HepG2 (cell line): ENCODE measurements around the gene MACROD2. TPM values are rescaled to one million over a fixed set of nuclear protein-coding genes. Genes with fewer than 3 reads are reported as not detected.

ENCODE experiments used
- ATRX ChIP-seq: sonication (generic); formaldehyde crosslinking; IDR thresholded peaks from 2 replicates; pipeline ENCODE4 v1.4.0; 2020; ENCODE audit warnings: missing genetic modification reagents, borderline replicate concordance
- CEBPG ChIP-seq: IDR thresholded peaks from 2 replicates; pipeline ENCODE4 v1.6.1; 2016
- FOXA3 ChIP-seq: IDR thresholded peaks from 2 replicates; pipeline ENCODE4 v1.6.1; 2016; ENCODE audit warnings: missing genetic modification reagents, missing compliant biosample characterization
- FOXM1 ChIP-seq: sonication (generic); formaldehyde crosslinking; IDR thresholded peaks from 2 replicates; pipeline ENCODE4 v1.5.0; 2020; ENCODE audit warnings: missing genetic modification reagents
- FOXP4 ChIP-seq: sonication (generic); formaldehyde crosslinking; IDR thresholded peaks from 2 replicates; pipeline ENCODE4 v1.4.0; 2020; ENCODE audit warnings: missing genetic modification reagents
- JARID2 ChIP-seq: sonication (generic); formaldehyde crosslinking; IDR thresholded peaks from 2 replicates; pipeline ENCODE4 v1.8.1; 2023; ENCODE audit warnings: missing genetic modification reagents, inconsistent platforms; ENCODE audit not compliant: insufficient replicate concordance
- MAZ ChIP-seq, 2 experiments: sonication (generic) in 1 of 2; formaldehyde crosslinking in 1 of 2; IDR thresholded peaks; 2 replicates each; pipeline versions ENCODE4 v1.5.0 to v1.6.1; 2012 to 2020; ENCODE audit warnings: low read depth in 2 of 2, mild to moderate bottlenecking in 2 of 2, borderline replicate concordance in 1 of 2, improper control_type of control experiment in 1 of 2, low read length in 1 of 2, missing genetic modification reagents in 1 of 2, moderate library complexity in 1 of 2
- MXI1 ChIP-seq: IDR thresholded peaks from 3 replicates; pipeline ENCODE4 v1.6.1; 2012; ENCODE audit warnings: low read depth, low read length, inconsistent platforms, borderline replicate concordance
- NFIB ChIP-seq: sonication (generic); formaldehyde crosslinking; IDR thresholded peaks from 2 replicates; pipeline ENCODE4 v1.9.0; 2021; ENCODE audit warnings: missing genetic modification reagents, mild to moderate bottlenecking, borderline replicate concordance
- PHF21A ChIP-seq: sonication (generic); formaldehyde crosslinking; IDR thresholded peaks from 2 replicates; pipeline ENCODE4 v1.5.0; 2020; ENCODE audit warnings: mild to moderate bottlenecking, missing genetic modification reagents
- PHF8 ChIP-seq: sonication (generic); formaldehyde crosslinking; IDR thresholded peaks from 2 replicates; pipeline ENCODE4 v1.5.0; 2020; ENCODE audit warnings: missing genetic modification reagents
- PITX1 ChIP-seq: sonication (generic); formaldehyde crosslinking; IDR thresholded peaks from 2 replicates; pipeline ENCODE4 v1.5.1; 2020; ENCODE audit warnings: mild to moderate bottlenecking, missing genetic modification reagents
- SNRNP70 ChIP-seq: fragments of 200-400 bp; formaldehyde crosslinking; IDR thresholded peaks from 2 replicates; pipeline ENCODE4 v1.6.1; 2017; ENCODE audit warnings: mild to moderate bottlenecking, low read depth, low read length, moderate library complexity
- THAP11 ChIP-seq: IDR thresholded peaks from 2 replicates; pipeline ENCODE4 v1.6.1; 2016; ENCODE audit warnings: missing biosample characterization, missing genetic modification reagents
- TRIM24 ChIP-seq: sonication (generic); formaldehyde crosslinking; IDR thresholded peaks from 2 replicates; pipeline ENCODE4 v1.8.0; 2022; ENCODE audit warnings: mild to moderate bottlenecking, missing genetic modification reagents
- ZBTB8A ChIP-seq: sonication (generic); formaldehyde crosslinking; IDR thresholded peaks from 2 replicates; pipeline ENCODE4 v1.4.0; 2020; ENCODE audit warnings: mild to moderate bottlenecking, low read depth, missing genetic modification reagents, borderline replicate concordance
- ZC3H4 ChIP-seq: sonication (generic); formaldehyde crosslinking; IDR thresholded peaks from 2 replicates; pipeline ENCODE4 v1.4.0; 2020; ENCODE audit warnings: missing genetic modification reagents, borderline replicate concordance
- ZFP41 ChIP-seq: sonication (generic); formaldehyde crosslinking; IDR thresholded peaks from 2 replicates; pipeline ENCODE4 v1.4.0; 2020; ENCODE audit warnings: mild to moderate bottlenecking, missing genetic modification reagents, borderline replicate concordance
- ZNF224 ChIP-seq: sonication (generic); formaldehyde crosslinking; IDR thresholded peaks from 2 replicates; pipeline ENCODE4 v1.5.0; 2020; ENCODE audit warnings: mild to moderate bottlenecking, missing genetic modification reagents
- ZNF232 ChIP-seq: sonication (generic); formaldehyde crosslinking; IDR thresholded peaks from 2 replicates; pipeline ENCODE4 v1.4.0; 2020; ENCODE audit warnings: missing genetic modification reagents, borderline replicate concordance
- ZNF383 ChIP-seq: sonication (generic); formaldehyde crosslinking; IDR thresholded peaks from 2 replicates; pipeline ENCODE4 v1.4.0; 2020; ENCODE audit warnings: missing genetic modification reagents, mild to moderate bottlenecking, borderline replicate concordance
- ZNF629 ChIP-seq: sonication (generic); formaldehyde crosslinking; conservative IDR thresholded peaks from 2 replicates; pipeline ENCODE4 v1.5.0; 2020; ENCODE audit warnings: missing genetic modification reagents
- ZNF784 ChIP-seq: sonication (generic); formaldehyde crosslinking; IDR thresholded peaks from 2 replicates; pipeline ENCODE4 v1.5.1; 2020; ENCODE audit warnings: missing genetic modification reagents, mild to moderate bottlenecking, borderline replicate concordance
- ZSCAN21 ChIP-seq: sonication (generic); formaldehyde crosslinking; IDR thresholded peaks from 2 replicates; pipeline ENCODE4 v1.8.0; 2022; ENCODE audit warnings: mild to moderate bottlenecking, missing genetic modification reagents, moderate library complexity, borderline replicate concordance
- polyA plus RNA-seq, 8 experiments: library from polyadenylated mRNA; depleted of rRNA in 3 of 8; stranded (reverse) in 7 of 8; unstranded in 1 of 8; fragments of >200 nt; fragmentation: Illumina TruSeq in 4 of 8; extraction: Trizol in 4 of 8; gene quantifications; 2 replicates each; pipeline versions ENCODE4 v1.2.1 to v1.2.3, GENCODE V29; 2011 to 2016; ENCODE audit warnings: low read depth in 4 of 8, missing spikeins in 1 of 8, mixed read lengths in 1 of 8; ENCODE audit not compliant: insufficient read depth in 1 of 8
- total RNA-seq, 5 experiments: library from RNA; depleted of rRNA; stranded (reverse); fragments of >200 nt; fragmentation: Illumina TruSeq; extraction: Trizol; gene quantifications; 2 replicates each; pipeline ENCODE4 v1.2.3, GENCODE V29; 2016; ENCODE audit warnings: low read depth in 1 of 5
- TF ChIP-seq, protein P1 (sequence below): sonication (generic); formaldehyde crosslinking; IDR thresholded peaks from 2 replicates; pipeline ENCODE4 v1.4.0; 2020; ENCODE audit warnings: missing genetic modification reagents

The MACROD2 gene
- total and polyA plus RNA-seq, 2 of the 13 experiments (the other 11 are each of a cell fraction or from before 2014, with no cell fraction given): 0.13 to 0.51 TPM

DNA sequence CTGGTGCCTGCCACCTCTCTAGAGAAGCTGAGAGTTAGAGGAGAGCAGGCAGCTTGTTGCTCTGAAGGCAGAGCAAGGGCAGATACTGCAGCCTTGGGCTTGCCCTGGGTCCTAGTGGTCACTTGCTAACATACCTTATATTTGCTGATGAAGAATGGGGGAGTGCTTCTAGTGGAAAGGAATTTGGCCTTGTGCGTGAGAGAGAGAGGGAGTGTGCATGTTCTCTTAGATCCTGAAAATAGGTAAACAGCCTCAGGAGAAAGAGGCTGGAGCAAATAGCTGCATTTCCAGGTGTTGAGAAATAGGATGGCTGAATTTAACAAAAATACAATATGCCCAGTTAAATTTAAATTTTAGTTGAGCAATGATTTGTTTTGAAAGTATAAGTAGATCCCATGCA is 1066.6 kb downstream of the MACROD2 start (continued):
- TF ChIP-seq, protein P1, sequence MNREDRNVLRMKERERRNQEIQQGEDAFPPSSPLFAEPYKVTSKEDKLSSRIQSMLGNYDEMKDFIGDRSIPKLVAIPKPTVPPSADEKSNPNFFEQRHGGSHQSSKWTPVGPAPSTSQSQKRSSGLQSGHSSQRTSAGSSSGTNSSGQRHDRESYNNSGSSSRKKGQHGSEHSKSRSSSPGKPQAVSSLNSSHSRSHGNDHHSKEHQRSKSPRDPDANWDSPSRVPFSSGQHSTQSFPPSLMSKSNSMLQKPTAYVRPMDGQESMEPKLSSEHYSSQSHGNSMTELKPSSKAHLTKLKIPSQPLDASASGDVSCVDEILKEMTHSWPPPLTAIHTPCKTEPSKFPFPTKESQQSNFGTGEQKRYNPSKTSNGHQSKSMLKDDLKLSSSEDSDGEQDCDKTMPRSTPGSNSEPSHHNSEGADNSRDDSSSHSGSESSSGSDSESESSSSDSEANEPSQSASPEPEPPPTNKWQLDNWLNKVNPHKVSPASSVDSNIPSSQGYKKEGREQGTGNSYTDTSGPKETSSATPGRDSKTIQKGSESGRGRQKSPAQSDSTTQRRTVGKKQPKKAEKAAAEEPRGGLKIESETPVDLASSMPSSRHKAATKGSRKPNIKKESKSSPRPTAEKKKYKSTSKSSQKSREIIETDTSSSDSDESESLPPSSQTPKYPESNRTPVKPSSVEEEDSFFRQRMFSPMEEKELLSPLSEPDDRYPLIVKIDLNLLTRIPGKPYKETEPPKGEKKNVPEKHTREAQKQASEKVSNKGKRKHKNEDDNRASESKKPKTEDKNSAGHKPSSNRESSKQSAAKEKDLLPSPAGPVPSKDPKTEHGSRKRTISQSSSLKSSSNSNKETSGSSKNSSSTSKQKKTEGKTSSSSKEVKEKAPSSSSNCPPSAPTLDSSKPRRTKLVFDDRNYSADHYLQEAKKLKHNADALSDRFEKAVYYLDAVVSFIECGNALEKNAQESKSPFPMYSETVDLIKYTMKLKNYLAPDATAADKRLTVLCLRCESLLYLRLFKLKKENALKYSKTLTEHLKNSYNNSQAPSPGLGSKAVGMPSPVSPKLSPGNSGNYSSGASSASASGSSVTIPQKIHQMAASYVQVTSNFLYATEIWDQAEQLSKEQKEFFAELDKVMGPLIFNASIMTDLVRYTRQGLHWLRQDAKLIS (CRISPR knock-in tag): peak; percentile 64; the same call in 1 of the 2 replicates
- TF ChIP-seq ZNF232 (CRISPR knock-in tag) (peak; percentile 82; the same call in 1 of the 2 replicates), NFIB (no peak), ZNF784 (CRISPR knock-in tag) (no peak), PHF21A (CRISPR knock-in tag) (peak; percentile 78; the same call in 1 of the 2 replicates), ZNF224 (CRISPR knock-in tag) (no peak), FOXM1 (CRISPR knock-in tag) (no peak), ZC3H4 (CRISPR knock-in tag) (0 out of 2 replicates have a peak, but pooled peaks have one; percentile 4), ZNF383 (no peak), CEBPG (CRISPR knock-in tag) (peak; percentile 84), JARID2 (peak; percentile 47), ZNF629 (peak; percentile 65), PITX1 (CRISPR knock-in tag) (peak; percentile 78; the same call in 1 of the 2 replicates), TRIM24 (CRISPR knock-in tag) (no peak), ZFP41 (no peak), ATRX (no peak), THAP11 (CRISPR knock-in tag) (peak; percentile 70), PHF8 (peak; percentile 46), MAZ (IDR thresholded peaks at IDR 0.05; ENCODE audit: borderline replicate concordance, low read depth, low read length) (peak; percentile 58; the same call in 1 of the 2 replicates), MAZ (CRISPR knock-in tag; IDR thresholded peaks at IDR 0.05; ENCODE audit: low read depth) (no peak), ZBTB8A (CRISPR knock-in tag) (no peak), SNRNP70 (no peak), FOXP4 (CRISPR knock-in tag) (peak; percentile 96), FOXA3 (CRISPR knock-in tag) (peak; percentile 96), MXI1 (no peak), ZSCAN21 (CRISPR knock-in tag) (peak; percentile 56; the same call in 1 of the 2 replicates)
